Ascending aorta (tissue), 2 donors: Measurements from ENCODE around the gene SLC19A1. TPM values are rescaled to one million over a fixed set of nuclear protein-coding genes. Genes with fewer than 3 reads are reported as not detected.

Experiments
- DNase-seq, 2 donors: peaks; one replicate each; pipeline ENCODE4 v3.0.0-alpha.2; 2019; ENCODE audit warnings: low spot score in 2 of 2
- H3K27ac ChIP-seq, 2 donors: fragments of 200-600 bp; sonication (generic); one replicate each; pipeline ENCODE4 v1.5.1; 2016 to 2017; ENCODE audit warnings: mild to moderate bottlenecking in 1 of 2
- H3K27me3 ChIP-seq: fragments of 200-600 bp; sonication (generic); one replicate; pipeline ENCODE4 v1.5.1; 2017
- H3K36me3 ChIP-seq, 2 donors: fragments of 200-600 bp; sonication (generic); one replicate each; pipeline ENCODE4 v1.5.1; 2016
- H3K4me1 ChIP-seq, 2 donors: fragments of 200-600 bp; sonication (generic); one replicate each; pipeline ENCODE4 v1.5.1; 2016 to 2017; ENCODE audit warnings: mild to moderate bottlenecking in 1 of 2
- H3K4me3 ChIP-seq, 2 donors: fragments of 200-600 bp; sonication (generic); one replicate each; pipeline ENCODE4 v1.5.1; 2016 to 2017; ENCODE audit warnings: mild to moderate bottlenecking in 1 of 2
- H3K9me3 ChIP-seq, 2 donors: fragments of 200-600 bp; sonication (generic); one replicate each; pipeline ENCODE4 v1.5.1; 2016
- intact Hi-C: fragments of 100-400 bp; cut with DNase I; formaldehyde crosslinking; loops from one replicate; pipeline ENCODE4 v1.15.1; 2023
- total RNA-seq: library from RNA; depleted of rRNA; stranded (reverse); fragments of >200 nt; gene quantifications from one replicate; pipeline ENCODE4 v1.1.0, GENCODE V29; 2016
- TF ChIP-seq, protein P1 (sequence below), 3 experiments: fragments of 200-600 bp in 2 of 3; fragments of 450-650 bp in 1 of 3; sonication (generic) in 2 of 3; IDR thresholded peaks; one replicate each; pipeline ENCODE4 v1.5.1; 2016 to 2019; ENCODE audit warnings: antibody characterized with exemption in 3 of 3, mild to moderate bottlenecking in 1 of 3, moderate library complexity in 1 of 3

Gene SLC19A1
- total RNA-seq, 1 donor from 2014 or later = 8.4 TPM

GRCh38 chr21:45589686-45590245, 47.5 kb upstream of the SLC19A1 start:
- intact Hi-C loops = no loop called here

DNA sequence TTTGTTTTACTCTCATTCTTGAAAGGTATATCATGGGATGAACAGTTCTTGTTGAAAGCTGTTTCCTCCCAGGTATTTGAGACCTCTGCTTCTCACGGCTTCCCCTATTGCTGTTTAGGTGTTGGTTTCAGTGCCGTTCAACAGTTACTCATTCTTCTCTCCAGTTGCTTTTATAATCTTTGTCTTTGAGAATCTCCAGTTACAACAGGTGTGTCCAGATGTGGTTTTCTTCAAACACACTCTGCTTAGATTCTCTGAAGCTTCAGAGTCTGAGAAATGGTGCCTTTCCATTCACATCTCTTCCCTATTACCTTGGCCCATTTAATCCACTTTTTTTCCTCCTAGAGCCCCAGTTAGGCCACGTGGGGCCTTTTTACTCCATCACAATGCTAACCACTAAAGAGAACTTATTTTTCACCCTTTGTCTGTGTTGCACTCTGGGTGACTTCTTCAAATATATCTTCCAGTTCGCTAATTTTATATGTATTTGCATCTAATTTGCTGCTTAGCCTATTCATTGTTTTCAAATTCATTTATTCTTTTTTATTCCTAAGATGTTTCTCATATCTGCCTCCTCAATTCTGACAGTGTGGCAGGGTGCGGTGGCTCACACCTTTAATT, 46.7 kb upstream of the SLC19A1 start:
- intact Hi-C loops = no loop called here
- Histone ChIP-seq H3K4me3 (no peak overlapping the region), H3K36me3 (no peaks in the 10 kb centered on the region), H3K27ac (no peak overlapping the region), H3K4me1 (peaks cover 0 to 5% of the 10 kb centered on the region in 2 donors), H3K27me3 (no peaks in the 10 kb centered on the region), H3K9me3 (peaks cover 13 to 18% of the 10 kb centered on the region in 2 donors)
- no peak for DNase-seq
- TF ChIP-seq, protein P1, sequence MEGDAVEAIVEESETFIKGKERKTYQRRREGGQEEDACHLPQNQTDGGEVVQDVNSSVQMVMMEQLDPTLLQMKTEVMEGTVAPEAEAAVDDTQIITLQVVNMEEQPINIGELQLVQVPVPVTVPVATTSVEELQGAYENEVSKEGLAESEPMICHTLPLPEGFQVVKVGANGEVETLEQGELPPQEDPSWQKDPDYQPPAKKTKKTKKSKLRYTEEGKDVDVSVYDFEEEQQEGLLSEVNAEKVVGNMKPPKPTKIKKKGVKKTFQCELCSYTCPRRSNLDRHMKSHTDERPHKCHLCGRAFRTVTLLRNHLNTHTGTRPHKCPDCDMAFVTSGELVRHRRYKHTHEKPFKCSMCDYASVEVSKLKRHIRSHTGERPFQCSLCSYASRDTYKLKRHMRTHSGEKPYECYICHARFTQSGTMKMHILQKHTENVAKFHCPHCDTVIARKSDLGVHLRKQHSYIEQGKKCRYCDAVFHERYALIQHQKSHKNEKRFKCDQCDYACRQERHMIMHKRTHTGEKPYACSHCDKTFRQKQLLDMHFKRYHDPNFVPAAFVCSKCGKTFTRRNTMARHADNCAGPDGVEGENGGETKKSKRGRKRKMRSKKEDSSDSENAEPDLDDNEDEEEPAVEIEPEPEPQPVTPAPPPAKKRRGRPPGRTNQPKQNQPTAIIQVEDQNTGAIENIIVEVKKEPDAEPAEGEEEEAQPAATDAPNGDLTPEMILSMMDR (IDR thresholded peaks at IDR 0.05) = no peak

More at GRCh38 chr21:45589686-45590245, 47.5 kb upstream of the SLC19A1 start:
- H3K9me3 ChIP-seq = peaks cover 13 to 18% of the 10 kb centered on the region in 2 donors
- TF ChIP-seq, protein P1 (IDR thresholded peaks at IDR 0.05) = no peak
- DNase-seq = peak in 1 of 2 donors; percentile 53
- no peaks in the 10 kb centered on the region for H3K36me3 ChIP-seq
- H3K27ac ChIP-seq = no peak overlapping the region
- H3K4me3 ChIP-seq = peak overlapping the region; percentile 42 to 48
- peaks cover 0 to 5% of the 10 kb centered on the region in 2 donors for H3K4me1 ChIP-seq
- H3K27me3 ChIP-seq = no peaks in the 10 kb centered on the region

DNA sequence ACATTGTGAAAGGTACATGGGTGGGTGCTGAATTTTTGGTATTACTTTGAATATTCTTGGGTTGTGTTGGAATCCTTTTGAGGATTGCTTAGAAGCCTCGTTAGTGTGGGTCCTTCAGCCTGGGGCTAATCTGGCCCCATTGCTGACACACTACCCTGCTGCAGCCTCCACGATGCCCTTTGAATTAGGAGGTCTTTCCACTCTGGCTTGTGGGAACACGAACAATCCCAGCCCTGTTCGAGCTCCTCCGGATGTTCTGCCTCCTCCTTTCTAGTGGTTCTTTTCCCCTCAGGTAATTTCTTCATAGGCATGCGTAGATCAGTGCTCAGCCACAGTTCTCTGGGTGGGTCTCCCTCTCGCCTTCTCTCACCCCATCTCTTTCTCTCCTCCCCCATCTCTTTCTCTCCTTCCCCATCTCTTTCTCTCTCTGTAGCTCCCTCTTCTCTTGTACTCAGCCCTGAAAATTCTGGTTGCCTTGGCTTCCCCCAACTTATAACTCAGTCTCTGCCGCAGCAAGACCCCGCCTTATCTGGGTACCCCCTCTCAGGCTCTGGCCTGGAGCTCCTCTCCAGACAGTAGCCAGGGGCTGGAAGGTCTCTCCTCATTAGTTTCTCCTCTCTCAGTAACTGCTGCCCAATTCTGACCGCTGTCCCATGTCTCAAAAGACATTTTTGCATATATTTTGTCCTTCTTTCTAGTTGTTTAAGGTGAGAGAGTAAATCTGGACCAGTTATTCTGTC, 46.0 kb upstream of the SLC19A1 start:
- Histone ChIP-seq H3K9me3 (peaks cover 13 to 18% of the 10 kb centered on the region in 2 donors), H3K36me3 (no peaks in the 10 kb centered on the region), H3K27me3 (no peaks in the 10 kb centered on the region), H3K27ac (no peak overlapping the region), H3K4me3 (no peak overlapping the region), H3K4me1 (peaks cover 0 to 5% of the 10 kb centered on the region in 2 donors)
- TF ChIP-seq, protein P1 (IDR thresholded peaks at IDR 0.05) = no peak
- intact Hi-C loops = no loop called here
- peak in 1 of 2 donors; percentile 30 for DNase-seq

DNA sequence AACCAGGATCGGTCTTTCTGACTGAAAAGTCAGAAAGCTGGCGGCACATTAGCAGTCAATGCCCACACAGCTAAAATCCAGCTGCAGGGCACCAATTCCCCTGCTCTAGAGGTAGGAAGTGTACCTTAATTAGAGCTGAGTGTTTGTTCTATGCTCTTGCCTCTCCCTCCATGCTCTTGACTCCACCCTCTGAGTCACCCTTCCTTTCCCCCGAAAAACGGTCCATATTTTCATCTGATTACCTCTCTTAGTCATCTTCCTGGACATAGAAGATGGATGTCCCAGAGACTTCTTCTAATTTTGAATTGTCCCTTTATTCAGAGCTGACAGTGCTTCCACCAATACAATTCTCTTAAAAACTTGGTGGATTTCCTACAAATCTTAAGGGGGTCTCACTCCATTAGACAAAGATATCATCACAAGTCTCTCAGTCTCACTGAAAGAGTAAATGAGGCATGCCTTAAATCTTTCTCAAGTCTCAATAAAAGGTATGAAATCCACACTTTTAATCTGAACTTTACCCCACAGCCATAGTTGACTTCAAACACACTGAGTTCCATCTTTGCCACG, 44.1 kb upstream of the SLC19A1 start:
- peak in 1 of 2 donors; percentile 27 for DNase-seq
- peaks cover 13 to 18% of the 10 kb centered on the region in 2 donors for H3K9me3 ChIP-seq
- intact Hi-C loops = no loop called here
- H3K4me1 ChIP-seq = peaks cover 0 to 5% of the 10 kb centered on the region in 2 donors
- TF ChIP-seq, protein P1 (IDR thresholded peaks at IDR 0.05) = no peak
- H3K36me3 ChIP-seq = no peaks in the 10 kb centered on the region
- H3K27ac ChIP-seq = no peak overlapping the region
- H3K27me3 ChIP-seq = no peaks in the 10 kb centered on the region
- H3K4me3 ChIP-seq = no peak overlapping the region

DNA sequence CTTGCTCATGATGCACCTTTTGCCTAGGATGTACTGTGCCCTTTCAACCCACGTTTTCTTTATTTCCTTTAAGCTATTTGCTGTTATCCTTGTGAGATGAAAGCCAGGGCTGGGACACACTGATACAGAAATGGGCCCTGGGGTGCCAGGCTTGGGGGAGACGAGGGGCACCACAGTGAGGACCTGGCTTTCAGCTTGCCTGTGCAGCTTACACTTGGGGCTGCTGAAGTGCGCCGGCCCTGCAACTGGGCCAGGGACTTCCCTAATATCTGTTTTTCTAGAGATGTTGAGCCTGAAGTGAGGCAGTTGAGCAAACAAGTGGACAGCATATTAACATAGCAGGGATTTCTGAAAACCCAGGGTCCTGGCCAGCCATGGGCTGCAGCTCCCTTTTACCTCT, 42.5 kb upstream of the SLC19A1 start:
- Histone ChIP-seq H3K36me3 (no peaks in the 10 kb centered on the region), H3K9me3 (peaks cover 13 to 18% of the 10 kb centered on the region in 2 donors), H3K27ac (no peak overlapping the region), H3K4me3 (no peak overlapping the region), H3K27me3 (no peaks in the 10 kb centered on the region), H3K4me1 (no peaks in the 10 kb centered on the region)
- intact Hi-C loops = no loop called here
- TF ChIP-seq, protein P1 (IDR thresholded peaks at IDR 0.05) = no peak
- peak in 1 of 2 donors; percentile 54 for DNase-seq
